Liver (tissue), 3 donors: ENCODE measurements around the gene TEX53.

Source experiments
- NR2F2 ChIP-seq: IDR thresholded peaks from 2 replicates; pipeline ENCODE4 v1.6.1; 2016; ENCODE audit warnings: antibody characterized with exemption
- RAD21 ChIP-seq, 2 donors: IDR thresholded peaks; 2 replicates each; pipeline ENCODE4 v1.6.1; 2016; ENCODE audit warnings: antibody characterized with exemption in 2 of 2, mild to moderate bottlenecking in 2 of 2
- RXRA ChIP-seq, 2 donors: IDR thresholded peaks; 2 replicates each; pipeline ENCODE4 v1.6.1; 2017 to 2018; ENCODE audit warnings: antibody characterized with exemption in 2 of 2, mild to moderate bottlenecking in 1 of 2
- TAF1 ChIP-seq: conservative IDR thresholded peaks from 2 replicates; pipeline ENCODE4 v1.6.1; 2016; ENCODE audit warnings: antibody characterized with exemption, mild to moderate bottlenecking
- TF ChIP-seq, protein P1 (sequence below): fragments of 150-350 bp; IDR thresholded peaks from 2 replicates; pipeline ENCODE4 v1.5.1; 2017; ENCODE audit warnings: improper control_type of control experiment, low read depth, low read length; ENCODE audit not compliant: missing input control
- TF ChIP-seq, protein P2 (sequence below): IDR thresholded peaks from 2 replicates; pipeline ENCODE4 v1.6.1; 2016; ENCODE audit warnings: antibody characterized with exemption, mild to moderate bottlenecking
- TF ChIP-seq, protein P3 (sequence below): IDR thresholded peaks from 2 replicates; pipeline ENCODE4 v1.6.1; 2016; ENCODE audit warnings: antibody characterized with exemption
- TF ChIP-seq, protein P4 (sequence below): IDR thresholded peaks from 2 replicates; pipeline ENCODE4 v1.6.1; 2016; ENCODE audit warnings: antibody characterized with exemption
- TF ChIP-seq, protein P5 (sequence below): IDR thresholded peaks from 2 replicates; pipeline ENCODE4 v1.6.1; 2016; ENCODE audit warnings: antibody characterized with exemption
- donor health status: healthy.
- donor health status: healthy.

DNA sequence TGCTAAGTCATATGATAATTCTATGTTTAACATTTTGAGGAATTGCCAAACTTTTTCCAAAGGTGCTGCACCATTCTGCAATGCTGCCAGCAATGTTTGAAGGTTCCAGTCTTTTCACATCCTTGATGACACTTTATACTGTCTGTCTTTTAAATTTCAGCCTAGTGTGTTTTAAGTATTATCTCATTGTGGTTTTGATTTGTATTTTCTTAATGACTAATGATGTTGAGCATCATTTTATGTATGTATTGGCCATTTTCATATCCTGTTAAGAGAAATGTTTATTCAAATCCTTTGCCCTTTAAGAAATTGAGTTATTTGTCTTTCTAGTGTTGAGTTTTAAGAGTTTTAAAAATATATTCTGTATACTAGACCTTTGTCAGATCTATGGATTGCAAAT lies 29.4 kb upstream of the TEX53 start:
- TF ChIP-seq, protein P1, sequence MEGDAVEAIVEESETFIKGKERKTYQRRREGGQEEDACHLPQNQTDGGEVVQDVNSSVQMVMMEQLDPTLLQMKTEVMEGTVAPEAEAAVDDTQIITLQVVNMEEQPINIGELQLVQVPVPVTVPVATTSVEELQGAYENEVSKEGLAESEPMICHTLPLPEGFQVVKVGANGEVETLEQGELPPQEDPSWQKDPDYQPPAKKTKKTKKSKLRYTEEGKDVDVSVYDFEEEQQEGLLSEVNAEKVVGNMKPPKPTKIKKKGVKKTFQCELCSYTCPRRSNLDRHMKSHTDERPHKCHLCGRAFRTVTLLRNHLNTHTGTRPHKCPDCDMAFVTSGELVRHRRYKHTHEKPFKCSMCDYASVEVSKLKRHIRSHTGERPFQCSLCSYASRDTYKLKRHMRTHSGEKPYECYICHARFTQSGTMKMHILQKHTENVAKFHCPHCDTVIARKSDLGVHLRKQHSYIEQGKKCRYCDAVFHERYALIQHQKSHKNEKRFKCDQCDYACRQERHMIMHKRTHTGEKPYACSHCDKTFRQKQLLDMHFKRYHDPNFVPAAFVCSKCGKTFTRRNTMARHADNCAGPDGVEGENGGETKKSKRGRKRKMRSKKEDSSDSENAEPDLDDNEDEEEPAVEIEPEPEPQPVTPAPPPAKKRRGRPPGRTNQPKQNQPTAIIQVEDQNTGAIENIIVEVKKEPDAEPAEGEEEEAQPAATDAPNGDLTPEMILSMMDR = no peak
- TF ChIP-seq, protein P2, sequence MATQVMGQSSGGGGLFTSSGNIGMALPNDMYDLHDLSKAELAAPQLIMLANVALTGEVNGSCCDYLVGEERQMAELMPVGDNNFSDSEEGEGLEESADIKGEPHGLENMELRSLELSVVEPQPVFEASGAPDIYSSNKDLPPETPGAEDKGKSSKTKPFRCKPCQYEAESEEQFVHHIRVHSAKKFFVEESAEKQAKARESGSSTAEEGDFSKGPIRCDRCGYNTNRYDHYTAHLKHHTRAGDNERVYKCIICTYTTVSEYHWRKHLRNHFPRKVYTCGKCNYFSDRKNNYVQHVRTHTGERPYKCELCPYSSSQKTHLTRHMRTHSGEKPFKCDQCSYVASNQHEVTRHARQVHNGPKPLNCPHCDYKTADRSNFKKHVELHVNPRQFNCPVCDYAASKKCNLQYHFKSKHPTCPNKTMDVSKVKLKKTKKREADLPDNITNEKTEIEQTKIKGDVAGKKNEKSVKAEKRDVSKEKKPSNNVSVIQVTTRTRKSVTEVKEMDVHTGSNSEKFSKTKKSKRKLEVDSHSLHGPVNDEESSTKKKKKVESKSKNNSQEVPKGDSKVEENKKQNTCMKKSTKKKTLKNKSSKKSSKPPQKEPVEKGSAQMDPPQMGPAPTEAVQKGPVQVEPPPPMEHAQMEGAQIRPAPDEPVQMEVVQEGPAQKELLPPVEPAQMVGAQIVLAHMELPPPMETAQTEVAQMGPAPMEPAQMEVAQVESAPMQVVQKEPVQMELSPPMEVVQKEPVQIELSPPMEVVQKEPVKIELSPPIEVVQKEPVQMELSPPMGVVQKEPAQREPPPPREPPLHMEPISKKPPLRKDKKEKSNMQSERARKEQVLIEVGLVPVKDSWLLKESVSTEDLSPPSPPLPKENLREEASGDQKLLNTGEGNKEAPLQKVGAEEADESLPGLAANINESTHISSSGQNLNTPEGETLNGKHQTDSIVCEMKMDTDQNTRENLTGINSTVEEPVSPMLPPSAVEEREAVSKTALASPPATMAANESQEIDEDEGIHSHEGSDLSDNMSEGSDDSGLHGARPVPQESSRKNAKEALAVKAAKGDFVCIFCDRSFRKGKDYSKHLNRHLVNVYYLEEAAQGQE = no peak
- TF ChIP-seq, protein P3, sequence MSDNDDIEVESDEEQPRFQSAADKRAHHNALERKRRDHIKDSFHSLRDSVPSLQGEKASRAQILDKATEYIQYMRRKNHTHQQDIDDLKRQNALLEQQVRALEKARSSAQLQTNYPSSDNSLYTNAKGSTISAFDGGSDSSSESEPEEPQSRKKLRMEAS = no peak
- TF ChIP-seq RXRA (IDR thresholded peaks at IDR 0.05) = no peak
- no peak for TF ChIP-seq TAF1
- TF ChIP-seq NR2F2 = no peak
- TF ChIP-seq, protein P4, sequence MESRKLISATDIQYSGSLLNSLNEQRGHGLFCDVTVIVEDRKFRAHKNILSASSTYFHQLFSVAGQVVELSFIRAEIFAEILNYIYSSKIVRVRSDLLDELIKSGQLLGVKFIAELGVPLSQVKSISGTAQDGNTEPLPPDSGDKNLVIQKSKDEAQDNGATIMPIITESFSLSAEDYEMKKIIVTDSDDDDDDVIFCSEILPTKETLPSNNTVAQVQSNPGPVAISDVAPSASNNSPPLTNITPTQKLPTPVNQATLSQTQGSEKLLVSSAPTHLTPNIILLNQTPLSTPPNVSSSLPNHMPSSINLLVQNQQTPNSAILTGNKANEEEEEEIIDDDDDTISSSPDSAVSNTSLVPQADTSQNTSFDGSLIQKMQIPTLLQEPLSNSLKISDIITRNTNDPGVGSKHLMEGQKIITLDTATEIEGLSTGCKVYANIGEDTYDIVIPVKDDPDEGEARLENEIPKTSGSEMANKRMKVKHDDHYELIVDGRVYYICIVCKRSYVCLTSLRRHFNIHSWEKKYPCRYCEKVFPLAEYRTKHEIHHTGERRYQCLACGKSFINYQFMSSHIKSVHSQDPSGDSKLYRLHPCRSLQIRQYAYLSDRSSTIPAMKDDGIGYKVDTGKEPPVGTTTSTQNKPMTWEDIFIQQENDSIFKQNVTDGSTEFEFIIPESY = no peak
- TF ChIP-seq, protein P5, sequence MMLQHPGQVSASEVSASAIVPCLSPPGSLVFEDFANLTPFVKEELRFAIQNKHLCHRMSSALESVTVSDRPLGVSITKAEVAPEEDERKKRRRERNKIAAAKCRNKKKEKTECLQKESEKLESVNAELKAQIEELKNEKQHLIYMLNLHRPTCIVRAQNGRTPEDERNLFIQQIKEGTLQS = no peak
- TF ChIP-seq RAD21 (IDR thresholded peaks at IDR 0.05) = no peak
